WERI-Rb-1 (cell line): ENCODE data around the gene ARX.

Source experiments
- DNase-seq: peaks from one replicate; pipeline ENCODE4 v3.0.0-alpha.2; 2020
- H3K27ac ChIP-seq: fragments of 250-450 bp; sonication (Bioruptor Pico); 2 replicates; pipeline ENCODE4 v1.5.1; 2020; ENCODE audit warnings: mild to moderate bottlenecking, moderate library complexity
- H3K27me3 ChIP-seq: fragments of 250-450 bp; sonication (Bioruptor Pico); 2 replicates; pipeline ENCODE4 v1.5.1; 2021; ENCODE audit warnings: mild to moderate bottlenecking, low read depth, moderate library complexity; ENCODE audit not compliant: insufficient read depth, severe bottlenecking
- H3K36me3 ChIP-seq: fragments of 250-450 bp; sonication (Bioruptor Pico); 2 replicates; pipeline ENCODE4 v1.5.1; 2020; ENCODE audit warnings: mild to moderate bottlenecking, moderate library complexity
- H3K4me3 ChIP-seq: 2 replicates; pipeline ENCODE4 v1.5.1; 2011; ENCODE audit warnings: low read depth, mild to moderate bottlenecking, control low read depth, low read length
- H3K9me3 ChIP-seq: fragments of 250-450 bp; sonication (Bioruptor Pico); 2 replicates; pipeline ENCODE4 v1.5.1; 2021; ENCODE audit warnings: mild to moderate bottlenecking, moderate library complexity; ENCODE audit not compliant: severe bottlenecking
- CTCF ChIP-seq: IDR thresholded peaks from 2 replicates; pipeline ENCODE4 v1.5.1; 2011; ENCODE audit warnings: low read depth, mild to moderate bottlenecking, control low read depth, inconsistent platforms, low read length

The ARX gene

GRCh38 chrX:25011589-25012432 lies 4.0 kb downstream of the ARX start:
- Histone ChIP-seq H3K4me3 (no peak overlapping the region), H3K27me3 (peaks cover 96% of the 10 kb centered on the region)
- no peak for DNase-seq

DNA sequence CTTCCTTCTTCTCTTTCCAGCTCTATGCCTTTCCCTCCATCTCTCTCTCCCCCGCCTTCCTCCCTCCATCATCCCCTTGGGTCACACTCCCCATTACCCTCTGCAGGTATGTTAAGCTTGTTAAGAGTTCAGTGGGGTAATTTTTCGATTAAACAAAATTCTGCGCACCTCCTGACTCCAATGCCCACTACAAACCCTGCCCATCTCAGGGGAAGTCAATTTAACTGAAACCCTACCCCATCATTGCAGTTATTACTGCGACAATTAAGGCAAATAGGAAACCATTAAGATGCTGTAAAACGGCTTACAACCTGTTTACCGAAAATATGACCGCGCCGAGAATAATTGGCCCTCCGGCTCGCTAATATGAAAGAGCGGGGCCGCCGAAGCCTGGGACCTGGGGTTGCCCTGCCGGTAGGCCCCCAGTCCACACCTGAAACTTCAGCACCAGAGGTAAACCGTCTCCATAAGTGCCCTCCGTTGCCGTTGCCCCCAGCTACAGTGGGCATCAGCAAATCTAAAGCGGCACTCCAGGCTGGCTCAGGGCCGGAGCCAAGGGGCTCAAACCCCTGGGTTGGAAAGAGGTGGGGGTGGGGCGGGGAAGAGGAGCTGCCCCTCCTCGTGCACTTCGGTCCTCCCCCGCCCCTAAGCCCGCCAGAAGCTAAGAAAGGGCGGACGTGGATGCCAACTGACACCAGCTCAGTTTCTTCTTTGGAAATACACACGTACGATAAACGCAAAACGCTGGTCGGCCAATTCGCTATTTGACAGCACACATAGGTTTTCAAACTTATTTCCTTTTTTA lies 4.8 kb downstream of the ARX start:
- Histone ChIP-seq H3K36me3 (no peaks in the 10 kb centered on the region), H3K27me3 (peaks cover 96% of the 10 kb centered on the region), H3K9me3 (peaks cover 3% of the 10 kb centered on the region), H3K4me3 (no peak overlapping the region), H3K27ac (no peak overlapping the region)
- no peak for TF ChIP-seq CTCF
- DNase-seq = no peak

More at GRCh38 chrX:25011589-25012432, 4.0 kb downstream of the ARX start:
- no peaks in the 10 kb centered on the region for H3K36me3 ChIP-seq
- peaks cover 3% of the 10 kb centered on the region for H3K9me3 ChIP-seq
- no peak for TF ChIP-seq CTCF
- no peak overlapping the region for H3K27ac ChIP-seq

DNA sequence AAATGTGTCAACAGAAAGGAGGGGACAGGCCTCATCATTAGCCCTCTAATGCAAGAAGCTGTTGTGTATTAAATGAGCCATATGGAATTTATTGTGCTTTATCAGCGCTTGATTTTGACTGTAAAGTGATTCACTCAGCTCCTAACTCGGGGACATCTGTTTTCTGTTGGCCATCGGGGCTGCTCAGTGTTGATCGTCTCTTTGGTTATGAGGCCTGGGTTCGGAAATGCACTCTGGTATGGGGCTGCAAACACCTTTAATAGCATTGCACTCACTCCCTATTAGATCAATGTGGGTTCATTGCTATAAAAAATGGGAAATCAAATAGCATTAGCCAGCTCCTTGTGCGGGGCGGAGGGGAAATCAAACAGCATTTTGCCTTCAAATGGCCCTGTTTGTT lies 6.4 kb downstream of the ARX start:
- H3K27ac ChIP-seq = no peak overlapping the region
- peaks cover 96% of the 10 kb centered on the region for H3K27me3 ChIP-seq
- TF ChIP-seq CTCF = no peak
- no peak overlapping the region for H3K4me3 ChIP-seq
- H3K9me3 ChIP-seq = peaks cover 3% of the 10 kb centered on the region
- no peaks in the 10 kb centered on the region for H3K36me3 ChIP-seq
- no peak for DNase-seq

- DNase-seq = no peak
- H3K36me3 ChIP-seq = no peaks in the 10 kb centered on the region
- no peak overlapping the region for H3K4me3 ChIP-seq
- peaks cover 97% of the 10 kb centered on the region for H3K27me3 ChIP-seq
- no peak for TF ChIP-seq CTCF
- no peak overlapping the region for H3K27ac ChIP-seq
- peaks cover 3% of the 10 kb centered on the region for H3K9me3 ChIP-seq
These were observed 8.4 kb downstream of the ARX start for GRCh38 chrX:25007059-25008053.

DNA sequence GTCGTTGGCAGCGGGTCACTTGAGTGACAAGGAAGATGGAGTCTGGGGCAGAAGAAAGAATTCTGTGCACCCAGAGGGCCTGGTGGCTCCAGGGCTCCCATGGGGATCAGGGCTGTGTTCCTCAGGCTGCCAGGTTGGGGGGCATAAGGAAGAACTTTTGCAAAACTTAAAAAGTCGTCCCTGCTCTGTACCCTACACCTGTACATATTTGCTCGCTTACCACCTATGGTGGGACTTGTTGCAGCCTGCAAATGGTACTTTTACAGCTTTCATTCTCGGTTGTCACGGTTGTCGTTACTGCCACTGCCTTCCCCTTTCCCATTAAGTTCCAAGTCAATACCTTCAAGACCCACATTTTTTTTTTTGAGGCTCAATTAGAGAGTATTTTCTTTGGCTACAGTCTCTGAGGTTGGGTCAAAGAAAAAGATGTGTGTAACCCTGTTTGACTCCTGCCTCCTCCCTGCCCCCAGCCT lies 9.1 kb downstream of the ARX start:
- Histone ChIP-seq H3K27me3 (peaks cover 93% of the 10 kb centered on the region), H3K27ac (no peak overlapping the region)

More for the DNA sequence above, 9.1 kb downstream of the ARX start:
- Histone ChIP-seq H3K36me3 (no peaks in the 10 kb centered on the region), H3K9me3 (peaks cover 3% of the 10 kb centered on the region), H3K4me3 (no peak overlapping the region)
- no peak for DNase-seq
- TF ChIP-seq CTCF = no peak
